GM12878 (cell line): Measurements from ENCODE around the gene TSPO2.

Experiments used
- MEF2B ChIP-seq: fragments of 450-650 bp; IDR thresholded peaks from 2 replicates; pipeline ENCODE4 v1.6.1; 2018; ENCODE audit warnings: mild to moderate bottlenecking, moderate library complexity; ENCODE audit not compliant: partially characterized antibody, poor library complexity, severe bottlenecking
- NRF1 ChIP-seq: conservative IDR thresholded peaks from 2 replicates; pipeline ENCODE4 v1.6.1; 2011; ENCODE audit warnings: mild to moderate bottlenecking, low read depth, low read length, improper control_type of control experiment
- TF ChIP-seq, protein P1 (sequence below), 3 experiments: IDR thresholded peaks in 2 of 3; conservative IDR thresholded peaks in 1 of 3; 2 replicates each; pipeline ENCODE4 v1.5.1; 2011; ENCODE audit warnings: low read depth in 3 of 3, low read length in 3 of 3, mild to moderate bottlenecking in 3 of 3, control low read depth in 2 of 3, moderate library complexity in 2 of 3, inconsistent platforms in 1 of 3, mixed read lengths in 1 of 3; ENCODE audit not compliant: control insufficient read depth in 2 of 3, insufficient read depth in 1 of 3; ENCODE audit errors: extremely low read depth in 1 of 3

DNA sequence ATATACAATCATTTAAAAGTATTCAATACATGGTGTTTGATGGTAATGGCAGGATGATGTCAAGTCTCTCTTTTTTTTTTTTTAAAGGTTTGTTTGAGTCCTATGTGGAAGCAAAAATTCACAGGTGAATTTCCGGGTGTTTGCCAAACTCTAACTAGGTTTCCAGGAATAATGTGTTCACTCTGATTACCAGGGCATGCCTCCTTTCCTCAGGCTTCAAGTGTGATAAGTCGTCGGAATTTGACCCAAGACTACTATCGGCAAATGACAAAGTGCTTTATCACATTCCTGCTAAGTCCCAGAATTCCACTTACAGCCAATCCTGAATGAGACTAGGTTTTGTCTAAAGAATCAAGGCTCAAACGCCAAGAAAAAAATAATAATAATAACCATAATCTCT is 22.6 kb downstream of the TSPO2 start:
- TF ChIP-seq NRF1, result no peak
- TF ChIP-seq, protein P1, sequence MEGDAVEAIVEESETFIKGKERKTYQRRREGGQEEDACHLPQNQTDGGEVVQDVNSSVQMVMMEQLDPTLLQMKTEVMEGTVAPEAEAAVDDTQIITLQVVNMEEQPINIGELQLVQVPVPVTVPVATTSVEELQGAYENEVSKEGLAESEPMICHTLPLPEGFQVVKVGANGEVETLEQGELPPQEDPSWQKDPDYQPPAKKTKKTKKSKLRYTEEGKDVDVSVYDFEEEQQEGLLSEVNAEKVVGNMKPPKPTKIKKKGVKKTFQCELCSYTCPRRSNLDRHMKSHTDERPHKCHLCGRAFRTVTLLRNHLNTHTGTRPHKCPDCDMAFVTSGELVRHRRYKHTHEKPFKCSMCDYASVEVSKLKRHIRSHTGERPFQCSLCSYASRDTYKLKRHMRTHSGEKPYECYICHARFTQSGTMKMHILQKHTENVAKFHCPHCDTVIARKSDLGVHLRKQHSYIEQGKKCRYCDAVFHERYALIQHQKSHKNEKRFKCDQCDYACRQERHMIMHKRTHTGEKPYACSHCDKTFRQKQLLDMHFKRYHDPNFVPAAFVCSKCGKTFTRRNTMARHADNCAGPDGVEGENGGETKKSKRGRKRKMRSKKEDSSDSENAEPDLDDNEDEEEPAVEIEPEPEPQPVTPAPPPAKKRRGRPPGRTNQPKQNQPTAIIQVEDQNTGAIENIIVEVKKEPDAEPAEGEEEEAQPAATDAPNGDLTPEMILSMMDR (IDR thresholded peaks at IDR 0.05 in 2 of 3, conservative IDR thresholded peaks at IDR 0.05 in 1 of 3; ENCODE audit: control insufficient read depth in 2 of 3, extremely low read depth in 1 of 3, insufficient read depth in 1 of 3, low read depth in 3 of 3, low read length in 3 of 3), result no peak
- no peak for TF ChIP-seq MEF2B
